Activated CD4-positive, alpha-beta T cell treated with anti-CD3 and anti-CD28 coated beads, Interleukin-2, Interleukin-4, amounts not matched to agents 100 ng/mL and 50 ng/mL, durations not matched to agents 16 hours and 8 hours (primary cell): Measurements from ENCODE around the gene BEST2.

Experiments
- DNase-seq: peaks from one replicate; pipeline ENCODE4 v3.0.0-alpha.2; 2020; ENCODE audit warnings: low spot score

The BEST2 gene

GRCh38 chr19:12769689-12770088, 18.1 kb downstream of the BEST2 start:
- peak; percentile 57 for DNase-seq

GRCh38 chr19:12770922-12771321, 19.3 kb downstream of the BEST2 start:
- DNase-seq, result no peak

DNA sequence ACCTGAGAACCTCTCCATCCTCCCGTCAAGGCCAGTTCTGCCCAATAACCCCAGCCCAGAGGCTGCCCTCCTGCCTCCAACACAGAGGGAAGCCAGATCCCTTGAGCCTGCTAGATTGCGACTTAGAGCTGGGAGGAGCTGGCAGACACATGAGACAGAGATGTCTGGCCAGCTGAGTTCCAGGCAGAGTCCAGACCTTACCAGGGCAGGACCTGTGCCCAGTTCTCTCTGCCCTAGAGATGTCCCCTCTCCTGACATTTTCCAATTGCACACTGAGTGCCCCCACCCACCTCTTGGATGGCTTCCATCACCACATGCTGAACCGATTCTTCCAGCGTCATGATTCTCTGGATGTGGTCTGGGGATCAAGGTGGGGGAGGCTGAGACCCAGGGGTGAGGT, 20.7 kb downstream of the BEST2 start:
- DNase-seq, result no peak

DNA sequence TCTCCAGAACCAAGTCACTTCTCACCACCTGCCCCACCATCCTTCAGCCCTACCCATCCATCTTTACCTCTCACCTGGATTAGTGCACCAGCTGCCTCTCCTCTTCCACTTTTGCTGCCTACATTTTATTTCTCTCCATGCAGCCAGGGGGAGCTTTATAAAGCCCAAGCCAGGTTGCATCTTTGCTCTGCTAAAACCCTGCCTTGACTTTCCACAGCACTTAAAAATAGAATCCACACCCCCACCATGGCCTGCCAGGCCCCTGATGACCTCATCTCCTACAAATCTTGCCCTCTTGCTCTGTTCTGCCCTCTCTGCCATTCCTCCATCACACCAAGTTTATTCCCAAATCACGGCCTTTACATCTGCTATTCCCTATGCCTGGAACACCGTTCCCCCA, 22.0 kb downstream of the BEST2 start:
- DNase-seq, result no peak

DNA sequence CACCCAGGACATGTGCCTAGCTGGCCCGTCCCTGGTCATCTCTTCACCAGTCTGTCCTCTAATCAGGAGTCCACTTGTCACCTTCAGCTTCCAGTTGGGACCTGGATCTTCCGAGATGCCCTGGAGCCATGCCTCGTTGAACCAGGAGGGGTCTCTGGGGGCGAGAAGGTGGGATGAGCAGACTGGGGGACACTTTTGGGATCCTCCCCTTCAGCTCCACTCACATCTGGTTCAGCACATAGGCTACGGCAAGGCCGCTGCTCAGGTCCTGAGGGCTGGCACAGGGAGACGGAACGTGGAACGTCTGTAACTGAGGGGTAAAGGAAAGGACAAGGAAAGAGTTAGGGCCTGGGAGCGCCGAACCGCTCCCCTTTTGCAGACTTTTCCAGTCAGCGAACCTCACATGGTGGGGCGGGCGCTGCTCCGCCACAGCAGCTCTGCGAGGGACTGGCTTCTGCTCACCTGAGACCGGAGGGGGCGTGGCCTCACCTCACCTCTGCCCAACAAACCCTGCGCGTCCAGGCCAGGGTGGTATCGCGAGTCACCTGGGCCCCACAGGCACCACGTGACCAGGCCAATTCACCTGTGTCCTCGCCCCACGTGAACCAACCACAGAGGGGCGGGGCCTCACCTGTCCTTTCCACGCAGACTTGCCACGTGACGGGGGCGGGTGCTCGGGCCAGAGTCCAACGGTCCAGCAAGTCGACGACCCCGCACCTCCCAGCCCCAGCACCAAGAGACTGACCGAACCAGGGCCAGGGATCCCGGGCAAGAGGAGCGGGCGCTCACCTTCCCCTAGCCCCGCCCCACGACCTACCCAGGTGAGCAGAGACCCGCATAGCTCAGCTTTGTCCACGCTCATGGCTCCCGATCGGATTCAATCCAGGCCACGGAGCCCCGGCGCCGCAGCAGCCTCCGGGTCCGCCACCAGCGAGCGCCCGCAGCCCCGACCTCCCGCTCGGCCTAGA, 23.3 kb downstream of the BEST2 start, which contains the start of gene HOOK2:
TSS of gene HOOK2 (minus strand) at position 965 of the 968 bp plus-strand sequence. CDS start at position 862, 103 bp downstream.
- no peak for DNase-seq

- DNase-seq, result peak; percentile 86
Observed at GRCh38 chr19:12777217-12778016, 25.8 kb downstream of the BEST2 start.

DNA sequence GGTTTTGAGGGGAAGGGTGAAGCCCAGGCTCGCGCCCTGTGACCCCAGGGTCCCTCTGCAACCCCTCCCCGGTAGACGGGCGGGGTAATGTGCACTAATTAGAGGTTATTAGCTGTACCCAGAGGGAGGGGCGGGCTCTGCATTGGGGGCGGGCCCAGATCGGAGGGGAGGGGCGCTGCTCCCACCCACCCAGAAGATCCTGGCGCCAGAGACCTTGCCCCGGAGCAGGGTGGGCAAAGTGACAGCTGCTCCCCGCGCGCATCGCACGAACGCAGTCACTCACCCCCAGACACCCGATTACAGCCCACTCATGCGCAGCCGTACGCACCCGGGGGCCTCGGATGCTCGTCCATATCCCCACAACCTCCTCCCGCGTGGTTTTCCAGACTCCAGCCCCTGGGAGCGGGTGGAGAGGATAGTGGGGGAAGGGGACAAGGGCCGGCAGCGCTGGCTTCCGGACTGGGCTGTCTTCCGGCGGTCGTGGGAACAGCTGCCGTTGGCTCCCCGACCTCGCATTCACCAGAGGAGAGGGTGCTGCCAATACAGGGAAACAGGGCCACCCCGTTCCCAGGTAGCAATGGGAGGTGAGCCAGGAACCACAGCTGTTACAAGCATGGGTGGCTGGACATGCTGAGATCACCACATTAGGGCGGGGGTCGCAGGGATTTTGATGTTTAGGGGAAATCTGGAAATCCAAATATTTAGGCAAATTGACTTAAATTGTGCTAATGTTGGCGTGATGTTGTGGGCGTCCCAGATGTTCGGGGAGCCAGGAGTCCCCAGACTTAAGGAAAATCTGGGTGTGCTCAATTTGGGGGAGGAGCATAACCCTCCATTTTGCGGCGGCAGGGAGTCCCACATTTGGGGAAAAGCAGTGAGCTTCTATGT, 26.7 kb downstream of the BEST2 start:
- DNase-seq, result peak; percentile 61

DNA sequence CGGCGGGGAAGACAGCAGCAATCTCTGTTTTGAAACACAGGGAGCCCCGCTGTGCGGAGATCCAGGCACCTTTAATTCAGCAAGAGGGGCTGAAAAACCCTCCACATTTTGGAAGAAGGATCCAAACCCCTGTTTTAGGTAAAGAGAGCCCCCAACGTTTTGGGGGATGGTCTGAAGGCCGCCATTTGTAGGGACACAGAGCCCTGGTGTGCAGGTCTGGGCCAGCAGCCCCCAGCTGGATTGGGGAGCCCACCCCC, 27.2 kb downstream of the BEST2 start:
- DNase-seq, result no peak

DNA sequence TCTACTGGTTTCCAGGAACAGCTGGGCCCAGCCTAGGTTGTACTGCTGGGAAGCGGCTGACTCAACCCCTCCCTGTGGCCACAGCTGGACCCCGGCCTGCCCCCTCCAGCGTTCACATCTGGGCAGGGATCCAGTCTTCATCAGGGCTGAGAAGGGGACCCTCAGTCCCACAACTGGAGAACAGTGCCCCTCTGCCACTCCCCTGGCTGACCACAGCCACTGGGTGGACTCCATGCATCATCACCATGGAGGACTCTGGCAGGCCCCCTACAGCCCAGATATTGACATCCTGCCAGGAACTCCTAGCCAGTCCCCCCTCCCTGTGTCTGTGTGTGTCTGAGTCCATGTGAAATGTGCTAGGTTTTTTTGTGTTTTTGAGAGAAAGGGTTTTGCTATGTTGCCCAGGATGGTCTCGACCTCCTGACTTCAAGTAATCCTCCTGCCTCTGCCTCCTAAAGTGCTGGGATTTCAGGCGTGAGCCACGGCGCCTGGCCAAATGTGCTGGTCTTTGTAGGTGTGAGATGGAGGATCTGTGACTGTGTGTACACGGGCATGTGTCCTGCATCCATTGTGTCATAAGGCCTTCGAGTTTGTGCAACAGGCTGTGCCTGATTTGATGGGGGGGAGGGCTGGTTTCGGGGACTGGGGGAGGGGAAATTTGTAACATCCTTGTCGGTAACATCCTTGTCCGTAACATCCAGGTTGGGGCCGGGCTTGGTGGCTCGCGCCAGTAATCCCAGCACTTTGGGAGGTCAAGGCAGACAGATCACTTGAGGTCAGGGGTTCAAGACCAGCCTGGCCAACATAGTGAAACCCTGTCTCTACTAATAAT, 27.8 kb downstream of the BEST2 start:
- no peak for DNase-seq

DNA sequence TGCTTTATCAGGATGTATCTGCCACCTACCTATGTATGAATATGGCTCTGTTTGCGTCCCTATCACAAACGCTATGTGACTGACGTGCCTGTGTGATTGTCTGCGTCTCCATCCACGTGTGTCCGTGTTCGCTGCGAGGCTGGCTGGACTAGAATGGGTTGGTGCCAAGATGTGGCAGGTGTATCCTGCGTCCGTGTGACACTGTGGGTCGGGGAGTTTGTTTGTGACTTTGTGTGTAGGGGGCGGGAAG, 30.5 kb downstream of the BEST2 start:
- DNase-seq, result no peak

GRCh38 chr19:12782424-12783290, 31.1 kb downstream of the BEST2 start:
- DNase-seq, result peak; percentile 94

GRCh38 chr19:12783291-12783848, 31.8 kb downstream of the BEST2 start:
- DNase-seq, result peak; percentile 91

DNA sequence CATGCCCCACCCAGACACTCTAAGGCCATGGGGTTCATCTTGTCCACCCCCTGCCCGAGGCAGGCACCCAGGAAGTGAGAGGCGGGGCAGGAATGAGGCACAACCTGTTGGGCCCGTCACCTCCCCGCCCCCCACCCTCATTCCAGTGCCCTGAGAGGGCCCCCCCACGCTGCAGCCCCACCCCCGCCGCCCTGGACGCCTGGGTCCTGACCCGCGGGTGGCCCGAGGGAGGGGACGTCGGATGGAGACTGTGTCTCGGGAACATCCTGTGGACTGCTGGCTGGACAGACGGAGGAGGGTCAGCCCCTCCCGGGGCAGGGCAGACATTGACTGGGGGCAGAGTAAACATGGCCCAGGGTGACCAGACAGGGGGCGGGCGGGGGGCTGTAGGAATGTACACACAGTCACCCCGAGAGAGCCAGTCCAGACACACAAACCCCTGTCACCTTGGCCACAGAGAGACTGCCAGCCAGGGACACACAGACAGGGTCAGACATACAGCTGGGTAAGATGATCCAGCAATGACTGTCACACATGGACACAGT, 32.3 kb downstream of the BEST2 start:
- DNase-seq, result peak; percentile 44

GRCh38 chr19:12784394-12784870, 32.8 kb downstream of the BEST2 start:
- DNase-seq, result peak; percentile 36

GRCh38 chr19:12784871-12785430, 33.4 kb downstream of the BEST2 start:
- DNase-seq, result peak; percentile 52

DNA sequence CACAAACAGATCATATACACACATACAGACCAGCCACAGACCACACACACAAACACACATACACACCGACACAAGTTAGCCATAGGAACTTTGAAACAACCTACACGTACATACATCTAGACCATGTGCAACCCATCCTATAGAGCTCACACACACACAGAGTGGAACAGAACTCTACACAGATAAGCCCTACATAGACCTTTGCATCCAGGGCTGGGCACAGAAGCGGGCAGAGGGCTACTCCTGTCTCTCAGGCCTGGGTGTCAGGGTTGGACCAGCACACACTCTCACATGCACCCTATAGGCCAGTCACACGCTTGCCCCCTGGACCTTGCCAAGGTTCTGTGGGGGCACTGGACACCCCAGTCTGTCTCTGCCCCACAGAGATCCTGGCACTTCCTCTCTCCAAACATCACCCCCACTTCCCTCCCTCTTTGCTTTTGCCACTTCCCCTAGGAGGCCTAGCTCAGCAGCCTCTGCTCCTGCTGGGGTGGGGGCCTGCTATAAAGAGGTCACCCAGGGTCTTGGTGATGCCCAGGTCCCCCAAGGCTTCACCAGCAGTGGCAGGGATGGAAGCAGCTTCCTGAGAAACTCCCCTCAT, 33.9 kb downstream of the BEST2 start:
- no peak for DNase-seq

DNA sequence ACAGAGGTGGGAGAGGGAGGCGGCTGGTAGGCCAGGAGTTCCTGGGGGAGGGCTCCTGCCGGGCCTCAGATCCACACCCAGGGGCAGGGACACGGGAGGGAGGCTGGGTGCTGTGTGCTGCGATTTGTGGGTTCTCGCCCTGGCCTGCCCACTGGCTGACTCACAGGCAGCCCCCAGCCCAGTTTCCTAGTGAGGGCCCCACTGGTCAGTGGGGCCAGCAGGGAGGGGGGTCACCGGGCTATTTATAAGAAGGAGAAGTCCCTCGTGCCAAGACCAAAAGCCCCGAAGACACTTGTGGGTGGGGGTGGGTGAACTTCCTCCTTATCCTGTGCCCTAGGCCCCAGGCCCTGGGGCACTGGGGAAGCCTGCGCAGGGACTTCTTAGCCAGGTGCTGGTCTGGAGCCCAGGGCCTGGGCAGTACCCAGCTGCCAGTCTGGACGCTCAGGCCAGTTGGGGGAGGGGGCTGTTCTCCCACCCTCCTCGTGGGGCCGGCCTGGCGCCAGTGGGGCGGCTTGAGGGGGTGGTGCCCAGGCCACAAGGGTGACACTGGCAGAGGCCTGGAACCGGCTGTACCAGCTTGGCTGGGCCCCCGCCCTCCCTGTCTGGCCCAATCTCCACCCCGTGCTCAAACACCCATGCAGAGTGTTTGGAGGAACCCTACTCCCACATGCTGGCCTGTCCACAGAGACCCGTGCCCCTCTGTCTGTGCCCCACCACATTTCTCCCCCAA, 34.7 kb downstream of the BEST2 start:
- no peak for DNase-seq

GRCh38 chr19:12786952-12787351, 35.4 kb downstream of the BEST2 start:
- DNase-seq, result no peak
